HS-27A (cell line): ENCODE measurements around the gene ABHD18.

Experiments used
- DNase-seq: peaks from one replicate; pipeline ENCODE4 v3.0.0-alpha.2; 2012; ENCODE audit warnings: low read depth, missing footprints

ABHD18 gene

GRCh38 chr4:128068918-128069317 is 103.7 kb downstream of the ABHD18 start:
- no peak for DNase-seq

DNA sequence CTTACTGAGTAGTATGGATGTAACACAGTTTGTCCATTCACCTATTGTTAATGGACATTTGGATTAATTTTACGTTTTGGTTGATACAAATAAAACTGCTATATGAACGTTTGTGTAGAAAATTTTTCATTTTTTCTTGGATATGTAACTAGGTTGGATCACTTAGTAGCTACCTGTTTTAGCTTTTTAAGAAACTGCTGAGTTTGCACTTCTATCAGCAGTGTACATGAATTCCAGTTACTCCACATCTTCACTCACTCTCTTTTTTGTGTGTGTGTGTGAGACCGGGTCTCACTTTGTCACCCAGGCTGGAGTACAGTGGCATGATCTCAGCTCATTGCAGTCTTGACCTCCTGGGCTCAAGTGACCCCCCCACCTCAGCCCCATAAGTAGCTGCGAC is 111.3 kb downstream of the ABHD18 start:
- DNase-seq: no peak
